ENCODE results near the gene SNAPC1. TPM values are rescaled to one million over a fixed set of nuclear protein-coding genes. Genes with fewer than 3 reads are reported as not detected.

SNAPC1 gene
- total RNA-seq, 1 donor = 9.9 TPM

DNA sequence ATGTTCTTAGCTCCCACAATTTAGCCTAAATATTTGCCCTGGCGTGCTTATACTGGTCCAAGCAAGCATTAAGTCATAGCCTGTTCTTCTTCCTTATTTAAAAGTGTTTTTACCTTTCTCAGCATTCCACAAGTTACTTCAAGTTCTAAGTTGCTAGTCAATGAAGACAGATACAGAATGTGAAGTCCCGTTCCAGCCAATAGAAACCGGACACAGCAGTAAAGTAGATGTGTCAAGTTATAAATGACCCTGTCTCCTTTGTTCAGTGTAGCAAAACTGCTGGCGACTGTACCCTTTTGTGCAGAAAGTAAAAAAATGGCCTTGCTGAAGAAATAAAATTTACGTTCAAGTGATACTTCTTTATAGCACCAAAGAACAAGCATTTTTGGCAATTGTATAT lies 3.9 kb downstream of the SNAPC1 start:
- no peak overlapping the region for H3K4me3 ChIP-seq (ENCODE audit: low read depth, low read length)
- DNase-seq (ENCODE audit: low read depth) = no peak
- TF ChIP-seq, protein P1, sequence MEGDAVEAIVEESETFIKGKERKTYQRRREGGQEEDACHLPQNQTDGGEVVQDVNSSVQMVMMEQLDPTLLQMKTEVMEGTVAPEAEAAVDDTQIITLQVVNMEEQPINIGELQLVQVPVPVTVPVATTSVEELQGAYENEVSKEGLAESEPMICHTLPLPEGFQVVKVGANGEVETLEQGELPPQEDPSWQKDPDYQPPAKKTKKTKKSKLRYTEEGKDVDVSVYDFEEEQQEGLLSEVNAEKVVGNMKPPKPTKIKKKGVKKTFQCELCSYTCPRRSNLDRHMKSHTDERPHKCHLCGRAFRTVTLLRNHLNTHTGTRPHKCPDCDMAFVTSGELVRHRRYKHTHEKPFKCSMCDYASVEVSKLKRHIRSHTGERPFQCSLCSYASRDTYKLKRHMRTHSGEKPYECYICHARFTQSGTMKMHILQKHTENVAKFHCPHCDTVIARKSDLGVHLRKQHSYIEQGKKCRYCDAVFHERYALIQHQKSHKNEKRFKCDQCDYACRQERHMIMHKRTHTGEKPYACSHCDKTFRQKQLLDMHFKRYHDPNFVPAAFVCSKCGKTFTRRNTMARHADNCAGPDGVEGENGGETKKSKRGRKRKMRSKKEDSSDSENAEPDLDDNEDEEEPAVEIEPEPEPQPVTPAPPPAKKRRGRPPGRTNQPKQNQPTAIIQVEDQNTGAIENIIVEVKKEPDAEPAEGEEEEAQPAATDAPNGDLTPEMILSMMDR (IDR thresholded peaks at IDR 0.05; ENCODE audit: insufficient read depth, low read length) = no peak

DNA sequence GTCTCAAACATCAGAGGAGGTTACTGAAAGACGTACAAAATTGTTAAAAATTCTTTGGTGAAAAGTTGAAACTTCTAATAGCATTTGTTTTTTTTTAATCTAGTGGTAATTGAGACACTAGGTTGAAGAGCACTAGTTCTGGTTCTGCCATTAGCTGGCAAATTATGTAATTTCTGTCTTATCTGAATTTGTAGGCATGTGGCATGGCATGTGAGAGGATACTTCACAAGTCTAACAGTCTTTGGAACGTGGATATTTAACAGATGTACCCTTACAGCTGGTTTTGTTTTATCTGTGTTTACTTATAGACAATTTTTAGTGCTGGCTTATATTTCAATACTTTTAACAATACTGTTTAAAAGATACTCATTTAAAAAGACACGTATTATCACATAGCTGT lies 6.0 kb downstream of the SNAPC1 start:
- H3K4me3 ChIP-seq (ENCODE audit: low read depth, low read length) = no peak overlapping the region
- no peak for DNase-seq (ENCODE audit: low read depth)
- TF ChIP-seq, protein P1 (IDR thresholded peaks at IDR 0.05; ENCODE audit: insufficient read depth, low read length) = no peak

DNA sequence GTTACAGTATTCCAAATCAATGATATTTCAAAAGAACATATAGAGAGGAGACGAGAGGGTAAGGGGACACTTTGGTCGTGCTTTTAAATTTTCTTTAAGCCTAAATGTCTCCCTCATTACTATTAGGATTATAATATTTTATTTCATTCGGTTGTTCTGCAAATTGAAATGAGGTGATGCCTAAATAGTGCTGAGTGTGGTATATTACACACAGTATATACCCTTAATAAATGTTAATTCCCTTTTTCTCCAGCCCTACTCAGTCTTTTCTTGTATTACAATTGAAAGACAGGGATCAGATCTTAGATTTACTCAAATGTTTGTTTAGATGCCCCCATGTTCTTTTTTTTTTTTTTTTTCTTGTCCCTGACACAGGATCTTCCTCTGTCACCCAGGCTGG lies 7.7 kb downstream of the SNAPC1 start:
- TF ChIP-seq, protein P1 (IDR thresholded peaks at IDR 0.05; ENCODE audit: insufficient read depth, low read length) = no peak
- no peak overlapping the region for H3K4me3 ChIP-seq (ENCODE audit: low read depth, low read length)
- DNase-seq (ENCODE audit: low read depth) = no peak

DNA sequence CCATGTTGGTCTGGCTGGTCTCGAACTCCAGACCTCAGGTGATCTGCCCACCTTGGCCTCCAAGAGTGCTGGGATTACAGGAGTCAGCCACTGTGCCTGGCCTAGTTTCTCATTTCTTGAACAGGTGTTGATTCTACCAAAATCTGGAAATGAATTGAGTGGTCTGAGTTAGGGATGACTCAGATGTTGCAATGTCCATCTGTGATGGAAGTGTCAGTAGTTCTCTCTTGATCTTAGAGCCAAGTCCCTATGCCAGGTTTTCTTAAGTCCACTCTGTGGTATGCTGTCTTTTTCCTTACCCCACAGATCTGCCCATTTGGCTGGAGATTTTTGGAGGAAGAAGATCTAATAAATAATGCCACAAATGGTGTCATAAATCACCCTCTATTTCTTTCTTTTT lies 12.6 kb downstream of the SNAPC1 start:
- TF ChIP-seq, protein P1 (IDR thresholded peaks at IDR 0.05; ENCODE audit: insufficient read depth, low read length) = no peak
- H3K4me3 ChIP-seq (ENCODE audit: low read depth, low read length) = no peak overlapping the region
- no peak for DNase-seq (ENCODE audit: low read depth)

DNA sequence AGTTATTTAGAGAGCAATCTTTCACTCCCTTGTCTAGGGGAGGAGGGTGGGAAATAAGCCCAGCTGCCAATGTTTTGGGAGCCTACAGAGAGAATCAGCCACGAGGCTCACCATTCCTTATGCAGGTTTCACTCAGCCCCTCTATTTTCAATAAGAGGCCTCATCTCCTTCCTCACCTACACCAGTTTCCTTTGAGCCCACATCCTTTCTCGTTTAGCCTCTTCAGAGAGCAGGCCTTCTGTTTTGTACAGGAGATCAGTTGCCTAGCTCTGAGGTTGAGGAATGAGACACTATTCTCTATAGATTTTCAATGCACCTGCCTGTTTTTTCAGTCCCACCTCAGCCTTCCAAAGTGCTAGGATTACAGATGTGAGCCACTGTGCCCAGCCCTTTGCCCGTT lies 17.9 kb downstream of the SNAPC1 start:
- no peak overlapping the region for H3K4me3 ChIP-seq (ENCODE audit: low read depth, low read length)
- TF ChIP-seq, protein P1 (IDR thresholded peaks at IDR 0.05; ENCODE audit: insufficient read depth, low read length) = no peak
- DNase-seq (ENCODE audit: low read depth) = no peak

DNA sequence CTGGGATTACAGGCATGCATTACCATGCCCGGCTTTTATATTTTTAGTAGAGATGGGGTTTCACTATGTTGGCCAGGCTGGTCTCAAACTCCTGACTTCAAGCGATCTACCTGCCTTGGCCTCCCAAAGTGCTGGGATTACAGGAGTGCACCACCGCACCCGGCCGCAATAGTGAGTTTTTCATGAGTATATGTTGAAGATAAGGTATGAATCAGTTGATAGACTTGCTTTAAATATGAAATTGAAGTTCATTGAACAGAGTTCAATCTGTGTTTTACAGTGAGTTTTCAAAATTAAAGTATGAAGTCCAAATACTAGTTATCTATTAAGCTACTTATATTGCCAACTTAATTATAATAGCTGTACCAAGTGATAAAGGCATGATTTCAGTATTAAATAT lies 35.1 kb downstream of the SNAPC1 start:
- no peak for DNase-seq (ENCODE audit: low read depth)
- TF ChIP-seq, protein P1 (IDR thresholded peaks at IDR 0.05; ENCODE audit: insufficient read depth, low read length) = no peak
- no peak overlapping the region for H3K4me3 ChIP-seq (ENCODE audit: low read depth, low read length)

DNA sequence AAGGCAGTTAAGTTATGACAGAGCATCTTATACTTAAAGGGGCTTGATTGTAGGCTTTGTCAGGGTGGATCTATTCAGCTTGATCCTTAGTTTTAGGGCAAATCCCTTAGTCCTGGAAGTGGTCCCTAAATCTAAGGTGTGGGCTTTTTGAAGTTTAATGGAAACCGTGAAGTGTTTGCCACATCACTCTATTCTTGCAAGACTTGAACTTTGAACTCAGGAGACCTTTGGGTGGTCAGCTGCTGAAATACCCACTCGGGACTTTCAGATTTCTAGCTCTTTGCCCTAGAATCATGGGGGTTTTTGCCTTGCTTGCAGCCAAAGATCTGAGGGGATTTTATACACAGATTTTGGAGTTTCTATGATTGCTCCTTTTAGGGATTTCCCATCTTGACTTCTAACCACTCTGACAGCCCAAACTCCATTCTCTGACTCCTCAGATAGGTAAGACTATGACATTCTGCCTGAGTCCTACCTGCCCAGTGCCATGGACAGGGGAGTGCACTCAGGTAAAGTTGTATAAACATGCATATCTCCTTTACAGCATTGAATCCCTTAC lies 39.9 kb downstream of the SNAPC1 start:
- TF ChIP-seq, protein P1 (IDR thresholded peaks at IDR 0.05; ENCODE audit: insufficient read depth, low read length) = no peak
- no peak for DNase-seq (ENCODE audit: low read depth)
- no peak overlapping the region for H3K4me3 ChIP-seq (ENCODE audit: low read depth, low read length)

Measured in fibroblast of the aortic adventitia (primary cell).